Natural killer cell (primary cell): ENCODE measurements around the gene EEFSEC. TPM values are rescaled to one million over a fixed set of nuclear protein-coding genes. Genes with fewer than 3 reads are reported as not detected.

Experiments used
- ATAC-seq, 3 donors: fragments of 150-1000 bp in 2 of 3; fragments of 200-7000 bp in 1 of 3; cut with Tn5 transposase; 1 replicate in 1 of 3; 2 replicates in 2 of 3; pipeline ENCODE4 v1.10.0; 2021; ENCODE audit warnings: mild to moderate bottlenecking in 2 of 3, moderate library complexity in 2 of 3
- DNase-seq, 2 donors: peaks; one replicate each; pipeline versions ENCODE4 v3.0.0 to v3.0.0-alpha.2; 2013 to 2021; ENCODE audit warnings: mixed read lengths in 1 of 2
- H3K27ac ChIP-seq: one replicate; pipeline ENCODE4 v1.5.1; 2013; ENCODE audit warnings: mild to moderate bottlenecking, low read length
- H3K27me3 ChIP-seq: one replicate; pipeline ENCODE4 v1.6.1; 2013; ENCODE audit warnings: low read length; ENCODE audit not compliant: control insufficient read depth, insufficient read depth
- H3K36me3 ChIP-seq: one replicate; pipeline ENCODE4 v1.6.1; 2013; ENCODE audit warnings: low read length; ENCODE audit not compliant: control insufficient read depth, insufficient read depth
- H3K4me1 ChIP-seq: one replicate; pipeline ENCODE4 v1.6.1; 2013; ENCODE audit warnings: low read length; ENCODE audit not compliant: control insufficient read depth, insufficient read depth
- H3K4me3 ChIP-seq: one replicate; pipeline ENCODE4 v1.5.1; 2013; ENCODE audit warnings: low read length
- H3K9me3 ChIP-seq: one replicate; pipeline ENCODE4 v1.6.1; 2013; ENCODE audit warnings: low read length; ENCODE audit not compliant: control insufficient read depth, insufficient read depth
- H3K27ac Mint-ChIP-seq, 2 donors: one replicate each; pipeline ENCODE4 v1.8.0; 2022; ENCODE audit warnings: mild to moderate bottlenecking in 2 of 2, mixed read lengths in 2 of 2, moderate library complexity in 1 of 2
- H3K27me3 Mint-ChIP-seq, 2 donors: one replicate each; pipeline ENCODE4 v1.8.0; 2022; ENCODE audit warnings: low read depth in 2 of 2, mixed read lengths in 2 of 2
- H3K36me3 Mint-ChIP-seq: one replicate; pipeline ENCODE4 v1.8.0; 2022; ENCODE audit warnings: mixed read lengths
- H3K4me1 Mint-ChIP-seq, 2 donors: one replicate each; pipeline ENCODE4 v1.8.0; 2022; ENCODE audit warnings: mixed read lengths in 2 of 2
- H3K4me3 Mint-ChIP-seq: one replicate; pipeline ENCODE4 v1.8.0; 2022; ENCODE audit warnings: mild to moderate bottlenecking, moderate library complexity, mixed read lengths
- H3K9me3 Mint-ChIP-seq, 2 donors: one replicate each; pipeline ENCODE4 v1.8.0; 2022; ENCODE audit warnings: mixed read lengths in 2 of 2
- WGBS: methylation state at CpG from one replicate; pipeline ENCODE4 v1.1.7; 2013; ENCODE audit warnings: missing lambda C conversion rate; ENCODE audit not compliant: insufficient coverage; 5-methylcytosine and 5-hydroxymethylcytosine counted together
- intact Hi-C: fragments of 100-400 bp; cut with micrococcal nuclease; formaldehyde crosslinking; loops from one replicate; pipeline ENCODE4 v1.14.2; 2022
- total RNA-seq, 4 donors: library from RNA; stranded (reverse); fragments of 120-200 nt in 1 of 4; gene quantifications; one replicate each; pipeline versions ENCODE4 v1.2.3 to v1.2.4, GENCODE V29; 2013 to 2022
- TF ChIP-seq, protein P1 (sequence below): fragments of 200-600 bp; IDR thresholded peaks from one replicate; pipeline ENCODE4 v1.8.0; 2022; ENCODE audit warnings: antibody characterized with exemption

The EEFSEC gene
- total RNA-seq, 3 donors from 2014 or later (not counting 1 experiment from before 2014, with no cell fraction given) = 16.7 to 18.9 (median 17.6) TPM

DNA sequence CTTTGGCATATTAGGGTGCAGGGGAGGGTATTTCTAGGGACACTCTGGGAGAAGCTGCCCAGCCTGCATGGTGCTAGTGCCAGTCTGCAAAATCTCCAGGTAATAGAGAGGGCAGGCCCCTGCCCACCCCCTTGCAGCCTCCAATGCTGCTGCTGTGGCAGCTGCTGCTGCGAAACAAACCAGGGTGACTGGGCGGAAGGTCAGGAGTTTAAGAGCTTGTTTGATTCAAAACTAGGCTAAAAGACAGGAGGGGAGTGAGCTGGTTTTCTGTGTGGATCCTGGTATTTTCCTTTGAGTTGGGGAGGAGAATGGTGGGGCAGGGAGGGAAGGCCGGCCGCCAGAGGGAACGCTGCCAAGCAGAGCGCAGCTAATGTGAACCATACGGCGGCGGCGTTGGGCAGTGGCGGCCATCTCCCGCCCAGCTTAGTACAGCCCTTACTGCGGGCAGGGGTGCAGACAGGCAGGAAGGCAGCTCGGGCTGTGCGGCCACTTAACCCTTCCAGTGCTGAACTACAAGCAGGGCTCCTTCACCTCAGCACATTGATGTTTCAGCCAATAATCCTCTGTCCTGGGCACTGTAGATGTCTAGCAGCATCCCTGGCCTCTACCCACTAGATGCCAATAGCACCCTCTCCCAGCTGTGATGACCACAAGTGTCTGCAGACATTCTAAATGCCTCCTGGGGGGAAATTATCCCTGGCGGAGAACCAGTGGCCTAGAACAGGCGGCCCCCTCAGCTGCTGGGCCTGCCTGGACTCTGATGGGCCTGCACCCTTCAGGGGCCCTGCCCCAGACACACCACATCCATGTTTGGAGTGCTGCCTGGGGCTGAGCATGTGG lies 125.7 kb downstream of the EEFSEC start:
- DNase-seq (no peak), ATAC-seq (no peak)
- Mint-ChIP-seq H3K27ac (no peak overlapping the region), H3K4me3 (no peak overlapping the region), H3K27me3 (no peaks in the 10 kb centered on the region), H3K36me3 (no peaks in the 10 kb centered on the region), H3K4me1 (peaks cover 5 to 6% of the 10 kb centered on the region in 2 donors), H3K9me3 (no peaks in the 10 kb centered on the region)
- Histone ChIP-seq H3K9me3 (no peaks in the 10 kb centered on the region), H3K4me1 (no peaks in the 10 kb centered on the region), H3K27ac (no peak overlapping the region), H3K4me3 (no peak overlapping the region), H3K27me3 (no peaks in the 10 kb centered on the region), H3K36me3 (peaks cover 4% of the 10 kb centered on the region)
- intact Hi-C loops = no loop called here
- TF ChIP-seq, protein P1, sequence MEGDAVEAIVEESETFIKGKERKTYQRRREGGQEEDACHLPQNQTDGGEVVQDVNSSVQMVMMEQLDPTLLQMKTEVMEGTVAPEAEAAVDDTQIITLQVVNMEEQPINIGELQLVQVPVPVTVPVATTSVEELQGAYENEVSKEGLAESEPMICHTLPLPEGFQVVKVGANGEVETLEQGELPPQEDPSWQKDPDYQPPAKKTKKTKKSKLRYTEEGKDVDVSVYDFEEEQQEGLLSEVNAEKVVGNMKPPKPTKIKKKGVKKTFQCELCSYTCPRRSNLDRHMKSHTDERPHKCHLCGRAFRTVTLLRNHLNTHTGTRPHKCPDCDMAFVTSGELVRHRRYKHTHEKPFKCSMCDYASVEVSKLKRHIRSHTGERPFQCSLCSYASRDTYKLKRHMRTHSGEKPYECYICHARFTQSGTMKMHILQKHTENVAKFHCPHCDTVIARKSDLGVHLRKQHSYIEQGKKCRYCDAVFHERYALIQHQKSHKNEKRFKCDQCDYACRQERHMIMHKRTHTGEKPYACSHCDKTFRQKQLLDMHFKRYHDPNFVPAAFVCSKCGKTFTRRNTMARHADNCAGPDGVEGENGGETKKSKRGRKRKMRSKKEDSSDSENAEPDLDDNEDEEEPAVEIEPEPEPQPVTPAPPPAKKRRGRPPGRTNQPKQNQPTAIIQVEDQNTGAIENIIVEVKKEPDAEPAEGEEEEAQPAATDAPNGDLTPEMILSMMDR = no peak
- 93% methylated on average over 17 of the region's 17 CpGs for WGBS

DNA sequence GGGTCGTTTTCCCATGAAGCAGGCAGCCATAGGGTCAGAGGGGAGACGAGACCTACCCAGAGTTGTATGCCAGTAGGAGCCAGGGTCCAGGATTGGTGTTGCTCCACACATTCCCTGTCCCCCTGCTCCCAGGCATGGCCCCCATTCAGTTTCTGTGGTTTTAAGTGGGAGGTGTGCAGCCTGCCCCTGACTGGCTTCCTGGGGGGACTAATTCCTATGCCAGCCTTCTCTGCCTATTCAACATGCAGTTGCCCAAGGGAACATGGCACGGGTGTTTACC lies 126.3 kb downstream of the EEFSEC start:
- no peak overlapping the region for H3K4me3 ChIP-seq
- H3K27me3 ChIP-seq = no peaks in the 10 kb centered on the region
- no peaks in the 10 kb centered on the region for H3K4me1 ChIP-seq
- no peak overlapping the region for H3K4me3 Mint-ChIP-seq
- H3K36me3 ChIP-seq = peaks cover 4% of the 10 kb centered on the region
- ATAC-seq (no peak), DNase-seq (no peak)
- no peaks in the 10 kb centered on the region for H3K36me3 Mint-ChIP-seq
- WGBS = 86% methylated on average over 3 of the region's 3 CpGs
- H3K27me3 Mint-ChIP-seq = no peaks in the 10 kb centered on the region
- H3K9me3 Mint-ChIP-seq = no peaks in the 10 kb centered on the region
- H3K27ac Mint-ChIP-seq = no peak overlapping the region
- TF ChIP-seq, protein P1 = no peak
- peaks cover 5 to 6% of the 10 kb centered on the region in 2 donors for H3K4me1 Mint-ChIP-seq
- no peaks in the 10 kb centered on the region for H3K9me3 ChIP-seq
- intact Hi-C loops = no loop called here
- H3K27ac ChIP-seq = no peak overlapping the region

DNA sequence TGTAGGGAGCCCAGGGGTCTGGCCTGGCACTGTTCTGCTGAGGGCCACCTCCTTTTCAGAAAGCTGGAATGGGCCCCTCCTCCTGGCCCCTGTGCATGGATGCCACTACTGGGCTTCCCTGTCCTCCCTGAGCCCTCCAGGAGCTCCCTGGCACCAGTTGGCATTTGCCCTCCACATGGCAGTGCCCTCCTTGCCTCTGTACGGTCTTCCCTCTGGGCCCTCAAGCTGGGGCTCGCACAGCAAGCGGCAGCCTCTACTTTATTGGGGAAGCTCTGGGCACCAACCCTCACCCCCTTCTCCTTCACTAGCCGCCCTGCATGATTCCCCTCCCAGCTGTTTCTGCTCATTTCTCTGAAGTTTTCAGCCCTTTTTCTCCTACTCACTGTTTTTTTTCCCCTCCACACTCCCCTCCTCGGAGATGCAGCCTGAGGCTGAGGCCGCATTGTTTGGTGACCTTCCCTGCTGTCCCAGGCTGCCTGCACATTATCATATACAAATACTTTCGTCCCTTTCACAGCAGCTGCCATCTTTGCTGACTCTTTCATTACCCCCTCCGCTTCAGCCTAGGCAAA lies 127.3 kb downstream of the EEFSEC start:
- H3K9me3 ChIP-seq = no peaks in the 10 kb centered on the region
- WGBS = 94% methylated on average over 8 of the region's 8 CpGs
- peaks cover 4% of the 10 kb centered on the region for H3K36me3 ChIP-seq
- no peaks in the 10 kb centered on the region for H3K27me3 ChIP-seq
- no peak overlapping the region for H3K27ac ChIP-seq
- H3K9me3 Mint-ChIP-seq = no peaks in the 10 kb centered on the region
- intact Hi-C loops = no loop called here
- no peak overlapping the region for H3K4me3 Mint-ChIP-seq
- DNase-seq (no peak), ATAC-seq (no peak)
- peaks cover 5 to 6% of the 10 kb centered on the region in 2 donors for H3K4me1 Mint-ChIP-seq
- H3K4me1 ChIP-seq = no peaks in the 10 kb centered on the region
- H3K4me3 ChIP-seq = no peak overlapping the region
- no peak overlapping the region for H3K27ac Mint-ChIP-seq
- TF ChIP-seq, protein P1 = no peak
- no peaks in the 10 kb centered on the region for H3K27me3 Mint-ChIP-seq
- no peaks in the 10 kb centered on the region for H3K36me3 Mint-ChIP-seq
